Astrocyte (in vitro differentiated cells and primary cell): Measurements from ENCODE around the gene PRG3. TPM values are rescaled to one million over a fixed set of nuclear protein-coding genes. Genes with fewer than 3 reads are reported as not detected.

Experiments used
- DNase-seq: peaks from one replicate; pipeline ENCODE4 v3.0.0-alpha.2; 2010; ENCODE audit warnings: low read depth
- FAIRE-seq: peaks from 2 replicates; lab custom pipeline; 2011; peaks lifted over from hg19 to GRCh38; lab: Jason Lieb, UNC
- H2AFZ ChIP-seq: 2 replicates; pipeline ENCODE4 v1.6.0; 2012; ENCODE audit warnings: low read depth, low read length, inconsistent platforms
- H3K27ac ChIP-seq: 2 replicates; pipeline ENCODE4 v1.5.1; 2011; ENCODE audit warnings: low read depth, low read length, inconsistent platforms
- H3K27me3 ChIP-seq: 2 replicates; pipeline ENCODE4 v1.6.0; 2011; ENCODE audit warnings: low read length, inconsistent platforms; ENCODE audit not compliant: insufficient read depth
- H3K36me3 ChIP-seq: 2 replicates; pipeline ENCODE4 v1.5.1; 2011; ENCODE audit warnings: low read length, inconsistent platforms; ENCODE audit not compliant: insufficient read depth
- H3K4me1 ChIP-seq: 2 replicates; pipeline ENCODE4 v1.5.1; 2011; ENCODE audit warnings: low read length, inconsistent platforms; ENCODE audit not compliant: insufficient read depth
- H3K4me2 ChIP-seq: 2 replicates; pipeline ENCODE4 v1.6.0; 2012; ENCODE audit warnings: low read length, inconsistent platforms
- H3K4me3 ChIP-seq: 2 replicates; pipeline ENCODE4 v1.5.1; 2011; ENCODE audit warnings: low read depth, mild to moderate bottlenecking, low read length, inconsistent platforms; ENCODE audit not compliant: insufficient read depth
- H3K79me2 ChIP-seq: 2 replicates; pipeline ENCODE4 v1.6.0; 2012; ENCODE audit warnings: mild to moderate bottlenecking, low read length, inconsistent platforms; ENCODE audit not compliant: insufficient read depth
- H3K9ac ChIP-seq: 2 replicates; pipeline ENCODE4 v1.6.0; 2012; ENCODE audit warnings: mild to moderate bottlenecking, low read length, inconsistent platforms
- H3K9me3 ChIP-seq: 2 replicates; pipeline ENCODE4 v1.5.1; 2012; ENCODE audit warnings: low read depth, mild to moderate bottlenecking, low read length, inconsistent platforms; ENCODE audit not compliant: insufficient read depth
- H4K20me1 ChIP-seq: 2 replicates; pipeline ENCODE4 v1.6.0; 2012; ENCODE audit warnings: low read length, inconsistent platforms; ENCODE audit not compliant: insufficient read depth
- H3K27ac Mint-ChIP-seq: one replicate; pipeline ENCODE4 v1.8.0; 2021; ENCODE audit warnings: mild to moderate bottlenecking, mixed read lengths; ENCODE audit not compliant: unreplicated experiment
- H3K27me3 Mint-ChIP-seq: one replicate; pipeline ENCODE4 v1.8.0; 2021; ENCODE audit warnings: low read depth, mixed read lengths; ENCODE audit not compliant: unreplicated experiment
- H3K36me3 Mint-ChIP-seq: one replicate; pipeline ENCODE4 v1.8.0; 2021; ENCODE audit warnings: low read depth, mixed read lengths; ENCODE audit not compliant: unreplicated experiment
- H3K4me1 Mint-ChIP-seq: one replicate; pipeline ENCODE4 v1.8.0; 2021; ENCODE audit warnings: low read depth, mixed read lengths; ENCODE audit not compliant: unreplicated experiment
- H3K4me3 Mint-ChIP-seq: one replicate; pipeline ENCODE4 v1.8.0; 2021; ENCODE audit warnings: mild to moderate bottlenecking, moderate library complexity, mixed read lengths; ENCODE audit not compliant: unreplicated experiment
- H3K9me3 Mint-ChIP-seq: one replicate; pipeline ENCODE4 v1.8.0; 2021; ENCODE audit warnings: mild to moderate bottlenecking, mixed read lengths; ENCODE audit not compliant: unreplicated experiment
- CTCF ChIP-seq: IDR thresholded peaks from 2 replicates; pipeline ENCODE4 v1.5.1; 2011; ENCODE audit warnings: low read depth, mild to moderate bottlenecking, inconsistent platforms, low read length, moderate library complexity; ENCODE audit not compliant: insufficient read depth
- EZH2 ChIP-seq: IDR thresholded peaks from 2 replicates; pipeline ENCODE4 v1.6.1; 2012; ENCODE audit warnings: mild to moderate bottlenecking, low read length, inconsistent platforms; ENCODE audit not compliant: insufficient read depth
- total RNA-seq: library from RNA; stranded (reverse); gene quantifications from 2 replicates; pipeline ENCODE4 v1.2.1, GENCODE V29; 2021

PRG3 gene
- total RNA-seq, 1 donor from 2014 or later = not detected

DNA sequence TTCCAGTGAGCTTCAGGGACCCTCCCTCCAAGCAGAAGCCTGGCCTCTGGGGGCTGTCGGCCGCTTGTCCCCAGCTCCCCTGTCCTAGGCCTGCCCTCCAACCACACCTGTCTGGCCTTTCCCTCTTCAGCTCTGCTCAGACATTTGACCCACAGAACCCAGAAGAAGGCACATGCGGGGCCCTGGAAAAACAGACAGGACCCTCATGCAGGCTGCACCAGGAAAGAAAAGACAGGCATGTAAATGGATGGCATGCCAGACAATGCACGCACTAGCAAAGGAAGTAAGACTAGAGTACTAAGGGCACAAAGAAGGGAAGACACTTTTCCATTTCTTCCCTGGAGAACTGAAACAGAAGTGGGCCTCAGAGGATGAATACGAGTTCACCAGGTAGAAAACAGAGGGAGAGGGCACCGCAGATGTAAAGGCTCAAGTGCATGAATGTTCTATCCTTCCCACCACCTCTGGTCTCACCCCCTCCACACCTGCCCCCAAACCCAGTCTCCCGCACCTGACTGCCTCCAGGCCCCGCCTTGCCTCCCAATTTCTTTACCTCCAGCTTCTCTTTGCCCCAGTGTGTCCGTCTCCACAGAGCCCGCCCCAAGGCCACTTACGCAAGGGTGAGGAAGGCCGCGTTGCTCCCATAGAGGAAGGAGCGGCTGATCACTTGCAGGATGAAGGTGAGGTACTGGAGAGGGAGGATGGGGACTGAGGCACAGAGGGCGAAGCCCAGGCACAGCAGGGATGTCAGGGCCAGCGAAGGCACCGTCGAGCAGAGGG is 28.6 kb upstream of the PRG3 start:
- no peaks in the 10 kb centered on the region for H3K9me3 Mint-ChIP-seq
- Histone ChIP-seq H3K4me3 (no peak overlapping the region), H2AFZ (no peak overlapping the region), H3K9me3 (no peaks in the 10 kb centered on the region), H3K4me2 (no peak overlapping the region), H3K79me2 (no peaks in the 10 kb centered on the region), H3K36me3 (peaks cover 10% of the 10 kb centered on the region), H3K4me1 (no peaks in the 10 kb centered on the region), H3K27ac (no peak overlapping the region), H4K20me1 (no peaks in the 10 kb centered on the region), H3K27me3 (no peaks in the 10 kb centered on the region), H3K9ac (no peak overlapping the region)
- no peak overlapping the region for H3K4me3 Mint-ChIP-seq
- H3K27ac Mint-ChIP-seq = no peak overlapping the region
- no peak for TF ChIP-seq EZH2
- TF ChIP-seq CTCF = no peak
- peaks cover 26% of the 10 kb centered on the region for H3K4me1 Mint-ChIP-seq
- peaks cover 21% of the 10 kb centered on the region for H3K36me3 Mint-ChIP-seq
- FAIRE-seq (no peak), DNase-seq (no peak)
- no peaks in the 10 kb centered on the region for H3K27me3 Mint-ChIP-seq

DNA sequence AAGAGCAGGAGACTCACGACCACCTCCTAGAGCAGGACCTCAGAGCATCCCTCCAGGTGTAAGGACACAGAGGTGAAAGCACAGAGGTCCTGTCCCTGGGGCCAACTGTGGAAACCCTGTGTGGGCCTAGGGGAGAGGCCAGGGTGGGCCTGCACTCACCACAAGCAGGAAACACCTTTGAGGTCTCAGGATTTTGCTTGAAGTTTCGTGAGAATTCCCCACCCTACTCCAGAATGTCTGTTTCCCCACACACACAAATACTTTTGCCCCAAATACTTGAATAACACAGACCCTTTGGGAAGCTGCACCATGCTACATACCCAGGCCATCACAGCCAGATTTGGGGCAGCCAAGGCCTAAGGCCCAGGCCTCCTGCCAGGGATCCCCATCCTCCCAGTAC is 27.8 kb upstream of the PRG3 start:
- Histone ChIP-seq H2AFZ (no peak overlapping the region), H3K4me3 (no peak overlapping the region), H3K9me3 (no peaks in the 10 kb centered on the region), H4K20me1 (no peaks in the 10 kb centered on the region), H3K27me3 (no peaks in the 10 kb centered on the region), H3K27ac (no peak overlapping the region), H3K4me2 (no peak overlapping the region), H3K4me1 (no peaks in the 10 kb centered on the region), H3K9ac (no peak overlapping the region), H3K79me2 (no peaks in the 10 kb centered on the region), H3K36me3 (peaks cover 10% of the 10 kb centered on the region)
- H3K9me3 Mint-ChIP-seq = no peaks in the 10 kb centered on the region
- H3K4me1 Mint-ChIP-seq = peaks cover 26% of the 10 kb centered on the region
- peaks cover 17% of the 10 kb centered on the region for H3K36me3 Mint-ChIP-seq
- DNase-seq = no peak
- TF ChIP-seq EZH2 (no peak), CTCF (no peak)
- no peak for FAIRE-seq
- H3K4me3 Mint-ChIP-seq = no peak overlapping the region
- no peak overlapping the region for H3K27ac Mint-ChIP-seq
- H3K27me3 Mint-ChIP-seq = peaks cover 1% of the 10 kb centered on the region

DNA sequence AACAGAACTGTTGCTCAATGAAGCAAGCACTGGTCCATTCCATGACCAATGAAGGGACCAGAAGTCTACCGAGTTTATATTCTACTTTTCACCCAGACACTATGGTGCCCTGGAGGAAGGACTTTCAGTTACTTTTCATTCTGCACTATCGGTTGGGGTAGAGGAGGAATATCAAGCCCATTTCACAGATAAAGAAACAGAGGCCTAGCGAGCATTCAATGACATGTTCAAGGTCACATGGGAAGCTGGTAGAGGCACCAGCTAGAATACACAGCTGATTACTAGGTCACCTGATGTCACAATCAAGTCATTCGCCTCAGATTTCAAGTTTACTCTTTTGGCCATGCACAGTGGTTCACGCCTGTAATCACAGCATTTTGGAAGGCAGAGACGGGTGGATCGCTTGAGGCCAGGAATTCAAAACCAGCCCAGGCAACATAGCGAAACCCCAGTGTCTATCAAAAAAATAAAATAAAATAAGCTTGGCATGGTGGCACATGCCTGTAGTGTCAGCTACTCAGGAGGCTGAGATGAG is 27.1 kb upstream of the PRG3 start:
- H4K20me1 ChIP-seq = no peaks in the 10 kb centered on the region
- no peak overlapping the region for H2AFZ ChIP-seq
- Mint-ChIP-seq H3K36me3 (peaks cover 15% of the 10 kb centered on the region), H3K4me3 (no peak overlapping the region), H3K9me3 (no peaks in the 10 kb centered on the region), H3K27ac (no peak overlapping the region), H3K4me1 (peaks cover 26% of the 10 kb centered on the region), H3K27me3 (peaks cover 5% of the 10 kb centered on the region)
- peaks cover 6% of the 10 kb centered on the region for H3K36me3 ChIP-seq
- no peak overlapping the region for H3K4me3 ChIP-seq
- no peaks in the 10 kb centered on the region for H3K27me3 ChIP-seq
- TF ChIP-seq EZH2 (no peak), CTCF (no peak)
- DNase-seq = no peak
- FAIRE-seq = no peak
- no peaks in the 10 kb centered on the region for H3K79me2 ChIP-seq
- no peak overlapping the region for H3K4me2 ChIP-seq
- no peak overlapping the region for H3K27ac ChIP-seq
- H3K9ac ChIP-seq = no peak overlapping the region
- no peaks in the 10 kb centered on the region for H3K9me3 ChIP-seq
- no peaks in the 10 kb centered on the region for H3K4me1 ChIP-seq
